GM21360 (cell line): ENCODE results near the gene GPR157.
A peak's percentile ranks its signal among the peaks of the same experiment; 100 is the strongest.

Experiments
- ATAC-seq: cut with Tn5 transposase; IDR thresholded peaks from one replicate; pipeline ENCODE4 v1.9.1; 2021; ENCODE audit warnings: mild to moderate bottlenecking, moderate library complexity; ENCODE audit not compliant: unreplicated experiment

Gene GPR157

DNA sequence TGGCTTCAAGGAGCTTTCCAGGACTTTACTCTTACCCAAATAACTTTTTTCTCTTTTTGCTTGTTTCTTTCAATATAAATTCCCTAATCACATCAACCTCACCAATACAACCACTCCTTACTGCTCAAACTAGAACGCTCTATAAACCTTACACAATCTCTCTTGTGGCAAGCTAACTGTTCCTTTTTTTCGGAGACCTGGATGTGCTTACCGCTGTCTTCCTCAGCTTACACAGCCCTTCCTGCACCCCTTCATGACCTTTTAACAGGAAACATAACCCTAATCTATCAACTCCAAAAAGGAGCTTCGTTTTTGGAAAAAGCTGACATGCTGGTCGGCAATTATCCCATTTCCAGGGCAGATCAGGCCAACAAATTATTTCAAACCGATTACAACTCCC lies 35.3 kb downstream of the GPR157 start:
- ATAC-seq, result no peak

DNA sequence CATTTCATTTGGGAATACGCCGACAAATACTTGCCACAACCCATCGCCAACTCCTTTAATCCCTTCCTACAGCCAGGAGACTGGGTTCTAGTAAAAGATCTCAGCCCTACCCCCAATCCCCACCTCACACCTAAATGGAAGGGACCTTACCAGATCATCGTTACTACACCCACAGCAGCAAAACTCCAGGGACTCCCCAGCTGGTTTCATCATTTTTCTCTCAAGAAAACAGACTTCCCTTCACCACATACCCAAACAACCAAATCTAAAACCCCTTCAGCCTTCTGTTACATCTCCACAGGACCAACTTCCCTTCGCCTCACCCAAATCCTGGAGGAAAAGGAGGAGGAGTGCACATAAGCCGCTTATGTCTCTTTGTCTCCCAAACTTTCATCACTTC lies 35.8 kb downstream of the GPR157 start:
- ATAC-seq, result no peak

GRCh38 chr1:9088807-9089206 lies 40.1 kb downstream of the GPR157 start:
- no peak for ATAC-seq

DNA sequence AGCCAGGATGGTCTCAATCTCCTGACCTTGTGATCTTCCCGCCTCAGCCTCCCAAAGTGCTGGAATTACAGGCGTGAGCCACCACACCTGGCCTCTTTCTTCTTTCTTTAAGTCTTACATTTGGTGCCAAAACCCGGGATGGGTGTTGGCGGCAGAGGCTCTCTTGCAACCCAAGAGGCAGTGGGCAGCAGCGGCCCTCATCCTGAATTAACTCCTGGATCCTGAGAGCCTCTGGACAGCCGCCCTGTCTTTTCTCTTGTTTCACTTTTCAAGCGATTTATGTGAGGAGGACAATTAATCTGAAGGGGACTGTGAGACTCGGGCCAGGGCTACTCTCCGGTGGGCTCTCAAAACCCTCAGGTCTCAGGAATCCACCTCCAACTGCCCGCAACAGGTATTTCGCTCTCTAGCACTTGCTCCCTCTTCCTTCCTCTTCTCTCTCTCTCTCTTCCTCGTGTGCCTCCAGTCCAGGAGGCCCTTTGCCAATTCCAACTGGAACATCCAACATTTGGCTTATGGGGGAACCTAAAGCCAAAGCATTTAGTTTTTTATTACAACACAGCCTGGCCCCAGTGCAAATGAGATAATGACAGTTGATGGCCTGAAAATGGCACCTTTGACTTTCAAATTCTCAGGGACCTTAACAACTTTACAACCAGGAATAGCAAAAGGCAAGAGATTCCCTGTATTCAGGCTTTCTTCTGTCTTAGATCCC lies 41.3 kb downstream of the GPR157 start:
- ATAC-seq, result no peak

GRCh38 chr1:9086796-9087195 lies 42.1 kb downstream of the GPR157 start:
- ATAC-seq, result no peak

GRCh38 chr1:9086045-9086444 lies 42.9 kb downstream of the GPR157 start:
- ATAC-seq, result no peak

DNA sequence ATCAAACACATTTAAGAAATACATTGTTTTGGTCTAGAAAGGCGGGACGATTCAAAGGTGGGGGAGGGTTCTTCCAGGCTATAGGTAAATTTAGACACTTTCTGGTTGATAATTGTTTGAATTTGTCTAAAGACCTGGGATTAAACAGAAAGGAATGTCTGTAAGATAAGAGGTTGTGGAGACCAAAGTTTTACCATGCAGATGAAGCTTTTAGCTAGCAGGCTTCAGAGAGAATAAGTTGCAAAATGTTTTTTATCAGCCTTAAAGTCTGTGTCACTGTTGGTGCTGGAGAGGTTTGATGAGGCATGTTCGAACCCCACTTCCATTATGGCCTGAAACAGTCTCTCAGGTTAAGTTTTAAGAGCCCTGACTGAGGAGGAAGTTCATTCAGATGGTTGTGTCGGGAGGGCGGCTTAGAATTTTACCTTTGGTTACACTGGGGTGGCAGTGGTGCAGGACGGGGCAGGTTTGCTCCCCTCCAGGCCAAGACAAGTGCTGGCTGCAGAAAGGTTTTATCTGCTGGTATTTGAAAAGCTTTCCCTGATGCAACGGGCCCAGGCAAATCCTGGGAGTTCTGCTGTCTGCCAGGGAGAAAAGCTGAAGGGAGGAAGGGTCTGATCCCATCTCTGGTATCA lies 43.5 kb downstream of the GPR157 start:
- no peak for ATAC-seq

DNA sequence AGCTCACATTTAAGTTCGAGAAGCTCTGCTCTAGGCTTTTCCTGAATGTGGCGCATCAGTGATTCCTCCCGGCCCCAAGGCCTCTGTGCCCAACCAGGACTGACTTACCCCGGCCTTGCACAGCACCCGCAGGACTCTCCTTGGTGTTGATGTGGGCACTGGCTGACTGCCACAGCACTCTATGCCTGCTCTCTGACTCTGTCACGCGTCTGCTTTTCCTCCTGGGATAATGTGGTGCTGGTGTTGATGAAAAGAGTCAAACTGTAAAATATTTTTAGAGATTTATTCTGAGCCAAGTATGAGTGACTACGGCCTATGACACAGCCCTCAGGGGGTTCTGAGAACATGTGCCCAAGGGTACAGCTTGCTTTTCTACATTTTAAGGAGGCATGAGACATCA lies 44.0 kb downstream of the GPR157 start:
- ATAC-seq, result no peak

- no peak for ATAC-seq
These were observed 47.4 kb downstream of the GPR157 start for GRCh38 chr1:9081473-9081872.

- no peak for ATAC-seq
These were observed 48.1 kb downstream of the GPR157 start for GRCh38 chr1:9080705-9081291.

GRCh38 chr1:9079988-9080704 lies 48.8 kb downstream of the GPR157 start:
- ATAC-seq, result no peak

GRCh38 chr1:9078752-9079500 lies 50.0 kb downstream of the GPR157 start:
- no peak for ATAC-seq

DNA sequence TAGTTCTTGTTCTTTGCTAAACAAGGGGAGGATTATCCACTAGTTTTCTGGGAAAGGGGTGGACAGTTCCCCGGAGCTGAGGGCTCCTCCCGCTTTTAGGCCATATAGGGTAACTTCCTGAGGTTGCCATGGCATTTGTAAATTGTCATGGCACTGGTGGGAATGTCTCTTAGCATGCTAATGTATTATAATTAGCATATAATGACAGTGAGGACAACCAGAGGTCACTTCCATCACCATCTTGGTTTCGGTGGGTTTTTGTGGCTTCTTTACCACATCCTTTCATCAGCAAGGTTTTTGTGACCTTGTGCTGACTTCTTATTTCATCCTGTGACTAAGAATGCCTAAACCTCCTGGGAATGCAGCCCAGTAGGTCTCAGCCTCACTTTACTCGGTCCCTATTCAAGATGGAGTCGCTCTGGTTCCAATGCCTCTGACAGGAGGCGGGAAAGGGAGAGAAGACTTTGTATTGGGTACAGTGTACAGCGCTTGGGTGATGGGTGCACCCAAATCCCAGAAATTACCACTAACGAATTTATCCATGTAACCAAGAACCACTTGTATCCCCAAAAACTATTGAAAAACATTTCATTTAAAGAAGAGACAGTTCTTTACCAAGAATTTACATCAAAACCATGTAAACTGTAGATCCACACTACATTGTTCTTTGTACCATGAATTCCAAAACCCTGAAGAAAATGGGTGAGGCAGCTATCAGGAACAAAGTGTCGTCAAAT lies 50.7 kb downstream of the GPR157 start:
- ATAC-seq, result no peak

GRCh38 chr1:9075022-9075421 lies 53.9 kb downstream of the GPR157 start:
- no peak for ATAC-seq

DNA sequence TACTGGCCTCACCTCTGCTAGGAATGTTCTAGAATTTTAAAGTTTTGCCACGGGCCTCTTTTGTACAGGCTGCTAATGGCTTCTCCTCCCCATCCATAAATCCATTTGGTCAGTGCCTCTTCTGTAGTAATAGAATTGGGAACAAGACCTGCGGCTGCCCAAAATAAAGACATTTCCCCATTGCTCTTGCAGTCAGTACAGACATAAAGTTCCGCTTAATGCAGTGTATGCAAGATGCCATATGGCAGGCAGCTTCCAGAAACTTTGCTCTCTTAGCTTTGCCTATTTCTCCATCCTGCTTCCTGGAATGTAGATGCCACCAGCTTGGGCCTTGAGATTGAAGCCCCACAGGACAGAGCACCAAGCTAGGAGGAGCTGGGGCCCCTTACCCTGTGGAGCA lies 55.8 kb downstream of the GPR157 start:
- no peak for ATAC-seq

- no peak for ATAC-seq
These were observed 57.2 kb downstream of the GPR157 start for GRCh38 chr1:9071554-9072235.

DNA sequence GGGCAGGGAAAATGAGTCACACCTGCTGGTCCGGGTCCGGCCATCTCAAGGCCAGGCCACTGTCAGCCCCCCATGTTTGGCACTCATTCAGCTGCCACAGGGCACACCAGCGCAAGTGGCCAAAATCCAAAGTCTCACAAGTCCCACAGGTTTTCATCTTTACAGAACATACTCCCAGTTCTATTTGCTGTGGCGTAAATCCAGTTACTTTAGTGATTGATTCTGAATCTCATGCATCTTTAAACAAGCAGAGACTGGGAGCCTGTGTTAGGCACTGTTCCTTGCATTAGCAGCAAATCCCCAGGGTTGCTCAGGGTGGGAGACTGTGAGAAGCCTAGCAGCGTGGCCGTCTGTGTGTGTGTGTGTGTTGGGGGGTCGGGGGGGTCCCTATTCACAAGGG lies 58.4 kb downstream of the GPR157 start:
- no peak for ATAC-seq

DNA sequence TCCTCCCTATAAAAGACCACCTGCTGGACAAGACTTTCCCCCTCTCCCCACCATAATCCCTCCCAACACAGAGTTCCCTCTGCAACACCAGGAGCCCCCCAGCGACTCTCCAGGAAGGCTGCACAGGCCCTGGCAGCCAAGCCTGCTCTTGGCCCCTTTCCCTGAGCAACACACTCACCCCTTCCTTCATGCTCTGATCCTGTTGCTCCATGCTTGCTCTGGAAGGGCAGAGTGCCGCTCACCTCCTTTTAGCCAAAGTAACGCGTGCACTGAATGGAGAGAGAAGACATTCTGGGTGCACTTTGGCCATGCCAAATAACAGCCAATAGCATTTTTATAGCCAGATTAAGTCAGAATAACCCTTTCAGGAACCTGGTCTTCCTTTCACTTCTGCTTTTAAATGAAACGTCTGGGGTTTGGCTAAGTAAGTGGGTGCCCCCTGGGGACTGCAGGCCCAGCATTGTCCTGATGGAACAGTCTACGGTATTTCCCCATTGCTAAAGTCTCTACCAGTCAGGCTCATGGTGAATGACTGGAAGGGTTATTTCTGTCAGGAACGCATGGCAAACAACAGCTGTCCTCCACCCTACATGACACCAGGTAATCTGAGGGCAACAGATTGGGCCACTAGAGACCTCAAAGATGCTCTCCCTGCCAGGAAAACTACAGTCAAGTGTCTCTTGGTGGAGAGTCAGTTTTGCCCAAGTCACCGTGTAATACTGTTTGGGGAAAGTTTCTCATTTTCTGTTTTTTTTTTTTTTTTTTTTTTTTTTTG lies 59.4 kb downstream of the GPR157 start, which contains the start of gene SLC2A5:
Gene SLC2A5 (minus strand): TSS at position 310 of the 775 bp plus-strand sequence. CDS start 99 bp downstream, at position 211.
- ATAC-seq, result peak; percentile 87

- ATAC-seq, result no peak
These were observed 59.9 kb downstream of the GPR157 start for GRCh38 chr1:9068981-9069325.
